22Rv1 (cell line): ENCODE data around the gene OSBP.
A peak's percentile ranks its signal among the peaks of the same experiment; 100 is the strongest.
"Not testable (repeated sequence)": the region's sequence is repeated elsewhere in the genome, so short reads cannot be mapped to it uniquely, and the experiment has no call there.

ENCODE experiments used
- H3K27ac ChIP-seq: fragments of 450-650 bp; 2 replicates; pipeline ENCODE4 v1.5.1; 2017
- ZFX ChIP-seq: fragments of 450-650 bp; IDR thresholded peaks from 2 replicates; pipeline ENCODE4 v1.6.1; 2017; ENCODE audit warnings: antibody characterized with exemption, borderline replicate concordance
- TF ChIP-seq, protein P1 (sequence below): fragments of 450-650 bp; IDR thresholded peaks from 2 replicates; pipeline ENCODE4 v1.5.1; 2017; ENCODE audit warnings: mild to moderate bottlenecking

The OSBP gene

DNA sequence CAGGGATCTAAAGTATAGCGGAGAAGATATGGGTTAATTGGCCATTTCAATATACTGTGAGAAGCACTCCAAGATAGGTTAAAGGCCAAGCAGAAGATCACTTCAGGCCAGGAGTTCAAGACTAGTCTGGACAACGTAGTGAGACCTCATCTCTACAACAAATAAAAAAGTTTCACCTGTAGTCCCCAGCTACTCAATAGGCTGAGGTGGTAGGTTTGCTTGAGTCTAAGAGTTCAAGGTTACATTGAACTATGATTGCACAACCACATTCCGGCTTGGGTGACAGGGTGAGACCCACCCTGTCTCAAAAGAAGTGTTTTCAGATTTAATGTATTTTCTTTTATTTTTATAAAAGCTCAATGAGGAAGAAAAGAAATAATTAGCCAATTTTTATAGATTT, 27.8 kb upstream of the OSBP start:
- no peak for TF ChIP-seq ZFX
- TF ChIP-seq, protein P1, sequence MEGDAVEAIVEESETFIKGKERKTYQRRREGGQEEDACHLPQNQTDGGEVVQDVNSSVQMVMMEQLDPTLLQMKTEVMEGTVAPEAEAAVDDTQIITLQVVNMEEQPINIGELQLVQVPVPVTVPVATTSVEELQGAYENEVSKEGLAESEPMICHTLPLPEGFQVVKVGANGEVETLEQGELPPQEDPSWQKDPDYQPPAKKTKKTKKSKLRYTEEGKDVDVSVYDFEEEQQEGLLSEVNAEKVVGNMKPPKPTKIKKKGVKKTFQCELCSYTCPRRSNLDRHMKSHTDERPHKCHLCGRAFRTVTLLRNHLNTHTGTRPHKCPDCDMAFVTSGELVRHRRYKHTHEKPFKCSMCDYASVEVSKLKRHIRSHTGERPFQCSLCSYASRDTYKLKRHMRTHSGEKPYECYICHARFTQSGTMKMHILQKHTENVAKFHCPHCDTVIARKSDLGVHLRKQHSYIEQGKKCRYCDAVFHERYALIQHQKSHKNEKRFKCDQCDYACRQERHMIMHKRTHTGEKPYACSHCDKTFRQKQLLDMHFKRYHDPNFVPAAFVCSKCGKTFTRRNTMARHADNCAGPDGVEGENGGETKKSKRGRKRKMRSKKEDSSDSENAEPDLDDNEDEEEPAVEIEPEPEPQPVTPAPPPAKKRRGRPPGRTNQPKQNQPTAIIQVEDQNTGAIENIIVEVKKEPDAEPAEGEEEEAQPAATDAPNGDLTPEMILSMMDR = no peak
- no peak overlapping the region for H3K27ac ChIP-seq

DNA sequence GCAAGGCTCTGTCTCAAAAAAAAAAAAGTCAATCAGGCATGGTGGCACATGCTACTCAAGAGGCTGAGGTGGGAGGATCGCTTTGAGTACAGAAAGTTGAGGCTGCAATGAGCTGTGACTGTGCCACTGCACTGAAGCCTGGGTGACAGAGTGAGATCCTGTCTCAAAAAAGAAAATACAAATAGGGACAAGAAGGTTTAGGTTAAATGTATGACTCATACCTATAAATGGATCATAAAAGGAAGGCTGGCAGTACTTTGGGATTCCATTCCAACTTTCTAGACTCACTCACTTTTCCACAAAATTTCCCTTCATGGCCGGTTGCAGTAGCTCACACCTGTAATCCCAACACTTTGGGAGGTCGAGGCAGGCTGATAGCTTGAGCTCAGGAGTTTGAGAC, 25.6 kb upstream of the OSBP start:
- no peak overlapping the region for H3K27ac ChIP-seq
- TF ChIP-seq ZFX = no peak
- TF ChIP-seq, protein P1 = no peak

DNA sequence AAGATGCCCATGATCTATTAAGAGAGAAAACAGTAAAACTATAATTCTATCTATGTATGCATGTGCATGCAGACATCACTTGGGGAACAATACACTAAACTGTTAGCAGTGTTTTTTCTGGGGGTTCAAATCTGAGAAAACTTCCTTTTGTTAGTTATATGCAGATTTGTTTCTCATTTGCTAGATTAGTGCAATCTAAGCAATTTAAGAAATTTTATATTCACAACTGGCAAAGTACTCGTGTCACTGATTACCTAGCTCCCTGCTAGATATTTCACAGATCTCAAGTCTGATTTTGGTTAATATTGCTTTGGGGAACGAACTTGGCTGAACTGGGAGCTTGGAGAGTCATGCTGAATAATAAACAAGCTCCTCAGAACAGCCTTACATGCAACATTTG, 14.9 kb upstream of the OSBP start:
- TF ChIP-seq, protein P1 = no peak
- TF ChIP-seq ZFX = no peak
- H3K27ac ChIP-seq = no peak overlapping the region

DNA sequence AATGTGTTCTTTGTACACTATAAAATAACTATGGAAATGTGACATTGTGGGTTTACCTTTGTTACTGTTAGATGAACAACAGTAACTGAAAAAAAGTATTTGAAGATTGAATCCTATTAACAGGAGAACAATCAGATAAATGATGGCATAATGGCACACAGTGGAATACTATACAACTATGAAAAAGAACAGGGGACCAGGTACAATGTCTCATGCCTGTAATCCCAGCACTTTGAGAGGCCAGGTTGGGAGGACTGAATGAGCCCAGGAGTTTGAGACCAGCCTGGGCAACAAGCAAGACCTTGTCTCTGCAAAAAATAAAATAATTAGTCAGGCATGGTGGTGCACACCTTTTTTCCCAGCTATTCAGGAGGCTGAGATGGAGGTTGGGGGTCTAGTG, 14.4 kb upstream of the OSBP start:
- TF ChIP-seq, protein P1 = no peak
- no peak for TF ChIP-seq ZFX

DNA sequence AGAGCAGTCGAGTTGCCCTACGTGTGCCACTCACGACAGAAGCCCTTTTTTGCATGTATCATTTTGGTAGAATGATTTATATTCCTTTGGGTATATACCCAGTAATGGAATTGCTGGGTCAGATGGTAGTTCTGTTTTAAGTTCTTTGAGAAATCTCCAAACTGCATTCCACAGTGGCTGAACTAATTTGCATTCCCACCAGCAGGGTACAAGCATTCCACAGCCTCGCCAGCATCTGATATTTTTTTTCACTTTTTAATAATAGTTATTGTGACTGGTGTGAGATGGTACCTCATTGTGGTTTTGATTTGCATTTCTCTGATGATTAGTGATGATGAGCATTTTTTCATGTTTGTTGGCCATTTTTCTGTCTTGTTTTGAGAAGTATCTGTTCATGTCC, 11.4 kb upstream of the OSBP start:
- H3K27ac ChIP-seq = not testable (repeated sequence)

More for the DNA sequence above, 14.4 kb upstream of the OSBP start:
- no peak overlapping the region for H3K27ac ChIP-seq

DNA sequence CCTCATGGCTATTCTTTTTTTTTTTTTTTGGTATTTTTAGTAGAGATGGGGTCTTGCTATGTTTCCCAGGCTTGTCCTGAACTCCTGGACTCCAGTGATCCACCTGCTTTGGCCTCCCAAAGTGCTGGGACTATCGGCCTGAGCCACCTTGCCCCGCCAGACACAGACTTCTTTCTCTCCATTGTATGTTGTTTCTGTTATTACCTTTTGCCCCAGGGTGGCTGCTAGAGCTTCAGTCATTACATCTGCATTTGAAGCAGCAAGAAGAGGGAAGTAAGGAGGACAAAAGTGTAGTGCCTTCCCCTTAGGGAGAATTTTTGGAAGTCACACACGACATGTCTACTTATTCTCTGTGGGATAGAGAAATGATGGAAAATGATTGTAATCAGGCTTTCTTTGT, 10.1 kb upstream of the OSBP start:
- no peak for TF ChIP-seq ZFX
- TF ChIP-seq, protein P1 = no peak
- H3K27ac ChIP-seq = no peak overlapping the region

DNA sequence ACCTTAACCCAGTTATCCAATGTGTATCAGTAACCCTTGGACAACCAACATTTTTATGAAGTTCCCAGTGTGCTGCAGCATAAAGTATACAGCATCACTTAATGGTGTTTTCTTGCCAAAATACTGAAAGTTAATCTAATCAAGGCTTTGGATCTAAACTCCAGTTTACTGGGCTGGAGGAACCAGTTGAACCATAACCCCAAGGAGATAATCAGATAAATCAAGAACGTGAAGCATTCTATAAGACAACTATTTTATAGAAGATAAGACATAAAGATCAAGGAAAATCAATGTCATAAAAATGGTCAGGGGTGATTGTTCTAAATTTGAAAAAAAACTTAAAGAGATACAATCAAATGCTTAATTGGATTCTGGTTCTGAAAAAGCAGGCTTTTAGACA, 2.3 kb upstream of the OSBP start:
- TF ChIP-seq, protein P1 = no peak
- no peak for TF ChIP-seq ZFX
- H3K27ac ChIP-seq = peak overlapping the region; percentile 90

DNA sequence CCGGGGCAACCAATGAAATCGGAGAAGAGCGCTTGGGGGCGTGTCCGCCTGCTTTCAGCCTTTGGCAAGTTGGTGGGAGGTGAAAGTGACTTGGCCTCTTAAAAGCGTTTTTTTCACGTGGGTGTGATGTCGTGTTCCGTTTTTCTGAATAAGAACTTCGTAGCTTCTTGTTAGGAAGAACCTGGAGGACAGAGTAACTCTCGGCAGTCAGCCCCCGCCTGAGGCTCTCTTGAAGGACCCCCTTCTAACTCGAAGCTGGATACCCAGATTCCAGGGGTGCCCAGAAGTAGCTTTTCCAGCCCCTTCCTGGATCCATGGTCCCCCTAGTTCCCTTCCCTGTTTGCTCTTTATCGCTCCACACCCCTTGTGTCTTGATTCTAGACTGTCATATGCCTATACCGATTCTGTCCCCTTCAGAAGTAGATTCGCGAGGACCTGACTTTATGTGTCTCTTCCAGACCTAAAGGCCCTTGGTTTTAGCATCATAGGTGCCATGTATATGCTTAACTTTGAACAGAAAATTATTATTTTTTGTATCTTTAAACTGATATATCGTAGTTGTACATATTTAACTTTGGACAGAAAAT, 915 bp upstream of the OSBP start:
- H3K27ac ChIP-seq = peak overlapping the region; percentile 90
- TF ChIP-seq, protein P1 = no peak
- TF ChIP-seq ZFX = no peak
